Sigmoid colon (tissue), 4 donors: ENCODE data around the gene SPRR2F.

ENCODE experiments used
- POLR2A ChIP-seq, 2 donors: fragments of 450-650 bp; IDR thresholded peaks; one replicate each; pipeline ENCODE4 v1.6.1; 2016; ENCODE audit warnings: antibody characterized with exemption in 2 of 2, mild to moderate bottlenecking in 2 of 2, moderate library complexity in 2 of 2
- POLR2AphosphoS5 ChIP-seq, 4 donors: sonication (generic); formaldehyde crosslinking; IDR thresholded peaks; one replicate each; pipeline ENCODE4 v1.6.1; 2017; ENCODE audit warnings: antibody characterized with exemption in 4 of 4

DNA sequence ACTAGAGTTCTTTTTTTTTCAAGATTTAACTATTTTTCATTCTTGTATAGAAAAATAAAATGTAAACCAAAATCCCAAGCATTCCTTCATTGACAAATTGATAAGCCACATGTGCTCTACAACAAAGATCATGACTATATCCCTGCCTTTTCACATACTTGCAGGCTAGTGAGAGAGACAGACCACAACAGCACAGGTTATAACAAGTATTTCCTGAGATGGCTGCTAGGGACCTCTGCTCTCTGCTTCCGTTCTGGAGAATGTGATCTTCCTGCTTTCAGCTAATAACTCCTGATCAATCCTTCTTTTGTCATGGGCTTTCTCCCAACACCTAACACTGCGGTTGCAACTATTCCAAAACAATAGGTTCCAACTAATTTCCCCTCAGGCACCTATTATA is 14.0 kb upstream of the SPRR2F start:
- no peak for TF ChIP-seq POLR2A (IDR thresholded peaks at IDR 0.05)
- TF ChIP-seq POLR2AphosphoS5 (IDR thresholded peaks at IDR 0.05), result no peak
